Gastrocnemius medialis (tissue), 4 donors: ENCODE data around the gene GPN3.

Experiments
- CTCF ChIP-seq, 5 experiments: fragments of 450-650 bp in 3 of 5; fragments of 200-600 bp in 2 of 5; sonication (generic) in 2 of 5; IDR thresholded peaks in 4 of 5; conservative IDR thresholded peaks in 1 of 5; 1 replicate in 4 of 5; 2 replicates in 1 of 5; pipeline ENCODE4 v1.5.1; 2016 to 2019; ENCODE audit warnings: antibody characterized with exemption in 5 of 5, mild to moderate bottlenecking in 3 of 5, moderate library complexity in 3 of 5
- POLR2A ChIP-seq, 2 donors: fragments of 450-650 bp; IDR thresholded peaks; one replicate each; pipeline ENCODE4 v1.6.1; 2017; ENCODE audit warnings: antibody characterized with exemption in 2 of 2, mild to moderate bottlenecking in 2 of 2, moderate library complexity in 2 of 2

GRCh38 chr12:110421701-110422100, 46.4 kb downstream of the GPN3 start:
- TF ChIP-seq CTCF (IDR thresholded peaks at IDR 0.05 in 4 of 5, conservative IDR thresholded peaks at IDR 0.05 in 1 of 5), result no peak
- no peak for TF ChIP-seq POLR2A (IDR thresholded peaks at IDR 0.05)
